Nephron (organoid): ENCODE data around the gene SLC6A13.
A peak's percentile ranks its signal among the peaks of the same experiment; 100 is the strongest.

Experiments used
- H3K27ac Mint-ChIP-seq, 3 experiments: 2 replicates each; pipeline ENCODE4 v1.8.0; 2020; ENCODE audit warnings: mixed read lengths in 3 of 3, mild to moderate bottlenecking in 2 of 3, moderate library complexity in 1 of 3
- H3K27me3 Mint-ChIP-seq: 2 replicates; pipeline ENCODE4 v1.8.0; 2021; ENCODE audit warnings: low read depth, mild to moderate bottlenecking, moderate library complexity, mixed read lengths
- H3K36me3 Mint-ChIP-seq: 2 replicates; pipeline ENCODE4 v1.8.0; 2020; ENCODE audit warnings: low read depth, mixed read lengths
- H3K4me1 Mint-ChIP-seq: 2 replicates; pipeline ENCODE4 v1.8.0; 2020; ENCODE audit warnings: mixed read lengths
- H3K4me3 Mint-ChIP-seq, 3 experiments: 2 replicates each; pipeline ENCODE4 v1.8.0; 2020; ENCODE audit warnings: mild to moderate bottlenecking in 3 of 3, mixed read lengths in 3 of 3, moderate library complexity in 2 of 3
- H3K9me3 Mint-ChIP-seq: 2 replicates; pipeline ENCODE4 v1.8.0; 2020; ENCODE audit warnings: mixed read lengths
- TF ChIP-seq, protein P1 (sequence below), 3 experiments: fragments of 200-600 bp; sonication (generic); IDR thresholded peaks; one replicate each; pipeline ENCODE4 v1.5.0; 2021; ENCODE audit warnings: antibody characterized with exemption in 3 of 3; ENCODE audit not compliant: unreplicated experiment in 3 of 3

Gene SLC6A13

DNA sequence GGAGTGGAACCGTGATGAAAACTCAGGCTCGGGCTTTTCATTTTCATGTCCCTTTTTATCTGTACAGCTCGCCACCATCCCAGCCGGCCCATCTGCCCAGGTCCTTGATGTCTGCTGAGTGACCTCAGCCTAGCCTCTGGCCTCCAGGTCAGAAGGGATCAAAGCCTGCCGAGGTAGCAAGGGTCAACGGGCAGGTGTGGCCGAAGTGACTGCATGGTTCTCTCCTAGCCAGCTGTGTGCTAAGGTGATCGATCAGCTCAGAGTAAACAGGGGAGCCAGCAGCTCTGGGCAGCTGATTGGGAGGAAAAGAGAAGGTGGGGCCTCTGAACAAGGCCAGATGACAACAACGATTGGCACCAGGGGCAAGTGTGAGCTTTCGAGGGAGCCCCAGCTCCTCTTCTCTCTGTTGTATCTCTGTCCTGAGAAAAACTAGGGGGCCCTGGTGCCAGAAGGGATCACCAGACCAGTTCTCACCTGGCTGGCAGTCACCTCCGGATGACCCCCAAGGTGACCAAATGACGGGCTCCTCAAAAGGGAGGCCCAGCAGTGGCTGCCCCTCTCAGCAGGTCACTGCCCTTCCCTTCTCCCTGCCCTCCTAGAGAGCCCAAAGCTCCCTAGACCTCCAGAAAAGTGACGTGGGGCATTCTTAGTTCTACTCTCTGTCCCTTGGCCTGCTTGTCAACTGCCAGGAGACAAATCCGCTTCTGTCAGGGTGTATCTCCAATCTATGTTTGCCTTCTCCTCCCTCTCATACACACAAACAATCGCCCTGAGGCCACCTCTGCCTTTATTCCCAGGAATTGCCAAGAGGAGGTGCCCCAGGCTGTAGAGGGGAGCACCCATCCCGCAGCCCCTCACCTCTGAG is 52.1 kb downstream of the SLC6A13 start:
- Mint-ChIP-seq H3K27ac (peak overlapping the region; percentile 73 to 91 (median 82)), H3K9me3 (no peaks in the 10 kb centered on the region)
- TF ChIP-seq, protein P1, sequence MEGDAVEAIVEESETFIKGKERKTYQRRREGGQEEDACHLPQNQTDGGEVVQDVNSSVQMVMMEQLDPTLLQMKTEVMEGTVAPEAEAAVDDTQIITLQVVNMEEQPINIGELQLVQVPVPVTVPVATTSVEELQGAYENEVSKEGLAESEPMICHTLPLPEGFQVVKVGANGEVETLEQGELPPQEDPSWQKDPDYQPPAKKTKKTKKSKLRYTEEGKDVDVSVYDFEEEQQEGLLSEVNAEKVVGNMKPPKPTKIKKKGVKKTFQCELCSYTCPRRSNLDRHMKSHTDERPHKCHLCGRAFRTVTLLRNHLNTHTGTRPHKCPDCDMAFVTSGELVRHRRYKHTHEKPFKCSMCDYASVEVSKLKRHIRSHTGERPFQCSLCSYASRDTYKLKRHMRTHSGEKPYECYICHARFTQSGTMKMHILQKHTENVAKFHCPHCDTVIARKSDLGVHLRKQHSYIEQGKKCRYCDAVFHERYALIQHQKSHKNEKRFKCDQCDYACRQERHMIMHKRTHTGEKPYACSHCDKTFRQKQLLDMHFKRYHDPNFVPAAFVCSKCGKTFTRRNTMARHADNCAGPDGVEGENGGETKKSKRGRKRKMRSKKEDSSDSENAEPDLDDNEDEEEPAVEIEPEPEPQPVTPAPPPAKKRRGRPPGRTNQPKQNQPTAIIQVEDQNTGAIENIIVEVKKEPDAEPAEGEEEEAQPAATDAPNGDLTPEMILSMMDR (IDR thresholded peaks at IDR 0.05; ENCODE audit: unreplicated experiment in 3 of 3): no peak

DNA sequence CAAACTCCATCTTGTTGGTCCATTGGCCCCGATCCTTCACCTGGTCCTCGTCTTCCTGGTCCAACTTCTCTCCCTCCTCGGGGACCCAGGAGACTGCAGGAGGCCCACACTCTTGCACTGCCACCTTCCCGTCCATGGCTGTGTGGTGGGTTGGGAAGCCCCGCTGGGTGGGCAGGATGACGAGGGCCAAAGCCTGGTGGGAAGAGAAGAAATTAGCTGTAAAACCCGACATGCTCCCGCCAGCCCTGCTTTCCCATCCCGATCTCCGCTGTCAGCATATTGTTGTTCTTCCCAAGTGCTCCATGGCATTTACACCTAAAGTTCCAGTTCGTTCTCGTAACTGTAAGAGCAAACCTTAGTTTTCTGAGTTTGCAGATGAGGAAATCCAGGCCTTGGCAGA is 52.8 kb downstream of the SLC6A13 start:
- H3K27me3 Mint-ChIP-seq: peaks cover 36% of the 10 kb centered on the region
- H3K9me3 Mint-ChIP-seq: no peaks in the 10 kb centered on the region
- TF ChIP-seq, protein P1 (IDR thresholded peaks at IDR 0.05; ENCODE audit: unreplicated experiment in 3 of 3): no peak
- no peaks in the 10 kb centered on the region for H3K36me3 Mint-ChIP-seq
- H3K4me1 Mint-ChIP-seq: peaks cover 38% of the 10 kb centered on the region
- no peak overlapping the region for H3K4me3 Mint-ChIP-seq
- no peak overlapping the region for H3K27ac Mint-ChIP-seq

More for the DNA sequence above, 52.1 kb downstream of the SLC6A13 start:
- peaks cover 38% of the 10 kb centered on the region for H3K4me1 Mint-ChIP-seq
- H3K4me3 Mint-ChIP-seq: peak overlapping the region in 1 of 3 experiments; percentile 46
- no peaks in the 10 kb centered on the region for H3K36me3 Mint-ChIP-seq
- H3K27me3 Mint-ChIP-seq: peaks cover 36% of the 10 kb centered on the region

DNA sequence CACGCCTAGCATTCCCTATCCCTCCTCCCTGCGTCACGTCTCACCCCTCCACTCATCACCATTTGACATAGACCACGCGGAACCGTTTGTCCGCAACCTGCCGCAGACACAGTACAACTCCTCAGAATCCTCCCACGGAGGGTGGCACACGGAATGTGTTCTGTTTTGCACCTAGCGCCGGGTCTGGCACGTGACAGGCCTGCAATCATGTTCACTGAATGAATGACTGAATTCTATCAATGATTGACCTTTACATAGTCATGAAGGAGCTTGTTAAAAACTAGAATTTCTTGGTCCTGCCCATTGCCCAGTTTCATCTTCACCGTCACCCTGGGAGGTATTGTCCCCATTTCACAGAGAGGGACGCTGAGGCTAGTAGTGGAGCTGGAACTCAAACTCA is 53.4 kb downstream of the SLC6A13 start:
- H3K4me1 Mint-ChIP-seq: peaks cover 38% of the 10 kb centered on the region
- H3K27ac Mint-ChIP-seq: peak overlapping the region; percentile 23 to 61 (median 49)
- no peaks in the 10 kb centered on the region for H3K9me3 Mint-ChIP-seq
- TF ChIP-seq, protein P1 (IDR thresholded peaks at IDR 0.05; ENCODE audit: unreplicated experiment in 3 of 3): no peak
- peaks cover 35% of the 10 kb centered on the region for H3K27me3 Mint-ChIP-seq
- H3K4me3 Mint-ChIP-seq: peak overlapping the region in 1 of 3 experiments; percentile 3
- H3K36me3 Mint-ChIP-seq: no peaks in the 10 kb centered on the region

DNA sequence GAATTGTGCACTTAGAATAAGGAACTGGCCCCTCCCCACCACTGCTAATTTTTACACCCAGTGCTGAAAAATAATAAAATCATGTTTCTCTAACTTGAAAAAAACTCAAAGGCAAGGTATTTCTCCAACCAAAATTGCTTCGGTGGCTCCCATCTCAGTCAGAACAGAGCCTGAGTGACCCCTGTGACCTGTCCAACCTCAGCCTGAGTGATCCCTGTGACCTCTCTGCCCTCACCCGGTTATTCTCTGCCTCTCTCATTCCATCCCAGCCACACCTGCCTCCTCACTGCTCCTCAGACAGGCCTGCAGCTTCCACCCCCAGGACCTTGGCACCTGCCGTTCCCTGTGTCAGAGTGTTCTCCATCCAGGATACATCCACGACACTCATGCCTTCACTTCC is 53.8 kb downstream of the SLC6A13 start:
- Mint-ChIP-seq H3K4me3 (no peak overlapping the region), H3K27me3 (peaks cover 38% of the 10 kb centered on the region)

DNA sequence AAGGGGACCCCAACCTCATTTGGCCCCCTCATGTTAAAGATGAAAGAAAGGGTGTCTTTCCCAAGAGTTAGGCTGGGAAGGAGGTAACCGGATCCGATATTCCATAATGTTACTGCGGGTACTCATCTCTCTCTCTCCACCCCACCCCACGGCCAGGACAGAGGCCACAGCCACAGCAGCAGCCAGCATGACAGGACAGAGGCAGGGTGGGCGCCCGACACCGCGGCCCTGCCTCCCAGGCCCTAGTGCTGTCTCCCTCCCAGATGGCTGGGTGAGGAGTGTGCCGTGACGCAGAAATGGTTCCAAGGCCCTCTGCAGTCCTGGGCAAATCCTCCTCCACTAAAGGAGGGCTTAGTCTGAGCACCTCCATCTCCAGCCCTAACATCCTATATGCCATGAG is 54.8 kb downstream of the SLC6A13 start:
- Mint-ChIP-seq H3K4me3 (no peak overlapping the region), H3K4me1 (peaks cover 26% of the 10 kb centered on the region), H3K9me3 (no peaks in the 10 kb centered on the region), H3K27ac (no peak overlapping the region), H3K36me3 (no peaks in the 10 kb centered on the region), H3K27me3 (peaks cover 29% of the 10 kb centered on the region)
- TF ChIP-seq, protein P1 (IDR thresholded peaks at IDR 0.05; ENCODE audit: unreplicated experiment in 3 of 3): no peak

More for the DNA sequence above, 53.8 kb downstream of the SLC6A13 start:
- TF ChIP-seq, protein P1 (IDR thresholded peaks at IDR 0.05; ENCODE audit: unreplicated experiment in 3 of 3): no peak
- peak overlapping the region; percentile 23 to 61 (median 49) for H3K27ac Mint-ChIP-seq
- no peaks in the 10 kb centered on the region for H3K9me3 Mint-ChIP-seq
- H3K4me1 Mint-ChIP-seq: peaks cover 35% of the 10 kb centered on the region
- H3K36me3 Mint-ChIP-seq: no peaks in the 10 kb centered on the region
